Femur (tissue), 1 donor: Measurements from ENCODE around the gene TTC34.
A peak's percentile ranks its signal among the peaks of the same experiment; 100 is the strongest.
"Not testable (repeated sequence)": the region's sequence is repeated elsewhere in the genome, so short reads cannot be mapped to it uniquely, and the experiment has no call there.

Experiments
- DNase-seq: peaks from one replicate; pipeline ENCODE4 v3.0.0-alpha.2; 2017

The TTC34 gene

DNA sequence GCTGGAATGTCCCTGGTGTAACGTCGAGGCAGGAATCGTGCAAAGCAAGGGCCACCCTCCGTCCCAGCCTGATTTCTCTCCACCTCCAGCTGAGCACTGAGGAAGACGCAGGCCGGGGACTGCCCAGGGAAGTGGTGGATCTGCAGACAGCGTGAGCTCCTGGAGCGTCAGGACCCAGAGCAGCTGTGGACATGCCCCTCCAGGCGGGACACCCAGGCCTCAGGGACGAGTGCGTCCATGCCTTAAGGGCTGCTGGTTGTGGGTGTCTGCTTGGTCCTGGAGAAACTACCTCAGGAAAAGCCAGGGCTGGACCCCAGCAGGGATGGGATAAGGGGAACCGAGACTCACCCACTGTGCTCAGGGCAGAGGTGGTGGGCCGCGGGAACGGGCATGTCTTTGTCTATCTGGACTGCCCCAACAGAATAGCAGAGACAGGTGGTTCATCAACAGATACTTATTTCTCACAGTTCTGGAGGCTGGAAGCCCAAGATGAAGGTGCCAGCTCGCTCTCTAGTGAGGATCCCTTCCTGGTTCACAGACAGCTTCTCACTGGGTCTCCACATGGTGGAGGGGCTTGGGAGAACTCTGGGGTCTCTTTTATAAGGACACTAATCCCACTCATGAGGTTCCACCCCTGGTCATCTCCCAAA is 162.9 kb downstream of the TTC34 start:
- DNase-seq: no peak

DNA sequence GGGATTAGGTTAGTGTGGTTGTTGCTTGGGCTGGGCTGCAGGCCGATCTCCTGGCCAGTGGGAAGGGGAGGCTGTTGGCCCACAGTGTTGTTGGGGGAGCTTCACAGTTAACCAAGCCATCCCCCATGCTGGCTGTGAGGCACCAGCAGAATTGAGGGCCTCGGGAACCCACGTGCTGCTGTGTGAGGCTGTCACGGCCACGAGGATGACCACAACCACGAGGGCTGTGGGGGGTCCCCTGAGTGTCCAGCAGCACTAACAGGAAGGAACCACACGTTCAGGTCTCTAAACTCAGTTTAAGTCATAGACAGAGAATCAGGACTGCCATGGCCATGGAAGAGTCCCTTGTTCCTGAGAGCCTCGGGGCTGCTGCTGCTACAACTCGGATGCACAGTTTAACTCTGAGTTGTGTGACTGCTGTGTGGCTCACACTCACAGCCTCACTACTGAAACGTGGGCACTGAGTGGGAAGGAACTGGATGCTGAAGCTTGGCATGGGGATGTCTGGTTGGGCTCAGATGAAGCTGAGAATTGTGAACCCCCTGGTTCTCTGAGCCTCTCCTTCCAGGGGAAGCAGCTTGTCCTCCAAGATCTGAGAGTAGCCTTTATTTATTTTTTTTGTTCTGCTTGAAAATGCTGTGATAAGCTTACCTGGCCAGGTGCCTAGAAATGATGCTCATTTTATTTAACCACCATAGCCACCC is 163.9 kb downstream of the TTC34 start:
- DNase-seq: no peak

DNA sequence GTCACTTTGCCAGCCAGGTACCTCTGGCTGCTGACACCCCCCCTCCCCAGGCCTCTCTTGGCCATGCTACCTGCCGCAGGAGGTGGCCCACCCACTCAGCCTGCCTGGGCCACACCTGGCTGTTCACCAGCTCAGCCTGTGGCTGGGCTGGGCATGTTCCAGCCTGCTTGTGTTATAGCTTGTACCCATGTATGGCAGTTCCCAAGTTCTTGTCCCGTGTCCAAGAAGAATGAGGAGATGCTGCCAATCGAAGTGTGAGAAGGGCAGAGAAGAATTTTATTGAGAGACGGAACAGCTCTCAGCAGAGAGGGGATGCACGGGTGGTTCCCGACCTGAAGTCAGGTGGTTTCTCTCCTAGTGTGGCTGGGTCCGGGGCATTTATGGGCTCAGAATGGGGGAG is 164.8 kb downstream of the TTC34 start:
- DNase-seq: no peak

DNA sequence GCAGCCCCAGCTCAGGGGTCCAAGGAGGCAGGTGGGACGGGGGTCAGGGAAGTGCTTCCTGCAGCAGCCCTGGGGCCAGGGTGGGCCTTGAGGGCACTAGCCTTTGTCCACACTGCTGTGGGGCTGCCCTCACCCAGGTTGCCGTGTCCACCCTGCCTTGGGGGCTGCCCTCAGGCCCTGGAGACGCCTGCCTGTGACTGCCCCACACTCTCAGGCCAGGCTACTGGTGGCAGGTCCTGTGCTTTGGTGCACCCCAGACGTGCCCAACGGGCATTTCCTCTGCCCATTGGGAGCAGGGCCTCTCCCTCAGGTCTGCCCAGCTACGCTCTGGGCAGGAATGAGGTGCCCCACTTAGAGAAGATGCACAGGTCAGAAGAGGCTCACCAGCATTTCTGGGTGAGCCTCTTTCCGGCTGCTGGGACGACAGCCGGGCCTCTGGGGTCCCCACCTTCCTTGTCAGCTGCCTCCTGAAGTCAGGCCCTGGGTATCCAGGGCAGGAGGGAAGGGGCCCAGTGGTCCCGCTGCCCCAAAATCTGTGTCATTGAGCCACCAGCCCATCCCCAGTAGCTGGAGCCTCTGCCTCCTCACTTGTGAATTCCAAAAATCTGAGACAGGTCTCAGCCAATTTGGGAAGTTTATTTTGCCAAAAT is 166.0 kb downstream of the TTC34 start:
- no peak for DNase-seq

DNA sequence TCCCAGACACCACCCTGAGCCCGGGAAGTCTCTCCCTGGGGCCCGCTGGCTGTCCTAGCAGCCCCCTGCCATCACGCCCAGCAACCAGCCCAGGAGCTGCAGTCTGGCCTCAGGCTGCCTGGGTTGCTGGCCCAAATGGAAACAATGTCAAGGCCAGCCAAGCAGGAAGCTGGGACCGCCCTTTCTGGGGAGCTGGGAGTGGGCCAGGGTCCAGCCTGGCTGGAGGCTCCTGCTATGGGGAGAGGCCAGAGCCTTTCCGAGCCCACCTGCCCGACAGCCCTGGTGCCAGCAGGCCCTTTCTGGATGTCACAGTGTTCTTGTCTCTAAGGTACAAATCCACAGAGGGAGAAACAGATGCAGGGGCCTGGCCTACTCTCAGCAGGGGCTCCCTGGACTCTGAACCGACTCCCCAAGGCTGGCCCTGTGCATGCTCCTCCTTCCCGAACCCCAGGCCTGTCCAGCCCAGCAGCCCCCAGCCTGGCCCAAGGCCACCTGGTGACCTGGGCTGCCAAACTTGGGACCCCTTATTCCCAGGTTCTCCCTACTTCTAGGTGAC is 167.5 kb downstream of the TTC34 start:
- no peak for DNase-seq

DNA sequence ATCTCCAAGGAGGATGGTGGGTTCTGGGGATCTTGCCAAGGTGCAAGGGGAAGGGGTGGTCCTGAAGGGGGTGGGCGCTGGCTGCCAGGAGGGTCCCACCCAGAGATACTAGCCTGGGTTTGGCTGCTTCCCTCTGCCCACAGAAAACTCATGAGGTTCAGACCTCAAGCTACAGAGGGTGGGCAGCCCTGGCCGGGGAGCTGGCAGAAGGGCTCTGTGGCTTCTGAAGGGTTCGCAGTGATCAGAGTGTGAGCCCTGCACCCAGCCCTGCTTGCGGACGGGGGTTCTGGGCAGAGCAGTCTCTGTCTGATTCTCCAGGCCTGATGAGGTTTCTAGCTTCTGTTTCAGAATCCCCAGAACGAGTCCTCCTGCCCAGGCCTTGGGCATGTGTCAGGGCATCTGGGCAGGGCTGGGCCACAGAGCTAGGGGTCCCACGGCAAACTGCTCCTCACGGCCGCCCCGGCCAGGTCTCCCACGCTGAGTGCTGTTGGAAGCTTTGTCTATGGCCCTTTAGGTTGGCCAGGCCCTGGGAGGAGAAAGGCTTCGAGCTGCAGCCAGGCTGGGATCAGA is 168.0 kb downstream of the TTC34 start:
- DNase-seq: no peak

DNA sequence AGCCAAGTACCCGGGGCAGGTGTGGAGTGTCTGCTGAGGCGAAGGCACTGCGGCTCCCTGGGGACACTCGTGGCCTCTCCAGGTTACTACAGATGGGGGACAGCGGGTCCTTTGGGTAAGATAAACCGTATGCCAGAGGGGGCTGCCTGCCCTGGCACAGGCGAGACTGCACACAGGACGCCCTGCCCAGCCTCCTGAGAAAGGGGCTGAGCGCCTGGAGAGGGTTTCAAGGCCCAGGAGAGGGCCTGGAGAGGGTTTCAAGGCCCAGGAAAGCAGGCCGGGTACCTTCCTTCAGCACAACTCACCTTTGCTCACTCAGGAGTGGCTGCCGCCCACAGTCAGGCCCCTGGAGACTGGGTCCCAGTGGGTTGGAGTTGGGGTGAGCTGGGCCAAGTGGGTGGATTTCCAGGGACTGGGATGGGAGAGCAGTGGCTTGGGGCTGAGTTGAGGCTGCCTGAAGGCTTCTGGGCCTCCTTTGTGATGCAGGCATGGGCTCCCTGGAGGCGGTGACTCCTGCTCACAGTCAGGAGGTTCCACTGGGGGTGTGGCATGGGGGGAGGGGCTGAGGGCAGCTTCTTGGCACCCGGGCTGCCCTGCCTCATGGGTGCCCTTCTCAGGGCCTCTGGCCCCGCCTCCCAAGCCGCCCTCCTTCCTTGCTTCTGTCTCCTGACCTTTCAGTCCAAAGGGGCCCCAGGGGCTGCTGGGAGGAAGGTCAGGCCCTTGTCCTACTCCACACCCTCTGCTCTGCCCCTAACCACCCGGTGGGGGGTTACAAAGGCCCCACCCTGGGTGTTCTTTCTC is 168.7 kb downstream of the TTC34 start, which contains the start of gene MMEL1:
TSS of gene MMEL1 (minus strand) at position 456 of the 801 bp plus-strand sequence. CDS start 3,532 bp downstream, outside the sequence.
- DNase-seq: no peak

DNA sequence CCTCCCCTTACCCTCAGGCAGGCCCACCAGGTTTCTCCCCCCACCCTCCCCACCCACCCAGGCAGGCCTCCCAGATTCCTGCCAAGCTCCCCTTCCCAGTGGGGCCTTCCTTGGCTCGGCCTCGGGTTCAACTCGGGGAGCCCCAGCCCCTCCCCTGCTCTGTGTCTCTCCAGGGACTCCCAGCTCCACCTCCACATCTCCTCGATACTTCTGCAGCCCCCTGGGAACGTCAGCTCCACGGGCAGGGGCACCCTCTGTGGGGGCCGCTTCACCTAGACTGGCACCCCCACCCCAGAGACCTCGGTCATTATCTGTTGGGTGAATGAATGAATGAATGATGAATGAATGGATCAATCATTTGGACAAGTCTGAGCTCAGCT is 169.5 kb downstream of the TTC34 start:
- no peak for DNase-seq

DNA sequence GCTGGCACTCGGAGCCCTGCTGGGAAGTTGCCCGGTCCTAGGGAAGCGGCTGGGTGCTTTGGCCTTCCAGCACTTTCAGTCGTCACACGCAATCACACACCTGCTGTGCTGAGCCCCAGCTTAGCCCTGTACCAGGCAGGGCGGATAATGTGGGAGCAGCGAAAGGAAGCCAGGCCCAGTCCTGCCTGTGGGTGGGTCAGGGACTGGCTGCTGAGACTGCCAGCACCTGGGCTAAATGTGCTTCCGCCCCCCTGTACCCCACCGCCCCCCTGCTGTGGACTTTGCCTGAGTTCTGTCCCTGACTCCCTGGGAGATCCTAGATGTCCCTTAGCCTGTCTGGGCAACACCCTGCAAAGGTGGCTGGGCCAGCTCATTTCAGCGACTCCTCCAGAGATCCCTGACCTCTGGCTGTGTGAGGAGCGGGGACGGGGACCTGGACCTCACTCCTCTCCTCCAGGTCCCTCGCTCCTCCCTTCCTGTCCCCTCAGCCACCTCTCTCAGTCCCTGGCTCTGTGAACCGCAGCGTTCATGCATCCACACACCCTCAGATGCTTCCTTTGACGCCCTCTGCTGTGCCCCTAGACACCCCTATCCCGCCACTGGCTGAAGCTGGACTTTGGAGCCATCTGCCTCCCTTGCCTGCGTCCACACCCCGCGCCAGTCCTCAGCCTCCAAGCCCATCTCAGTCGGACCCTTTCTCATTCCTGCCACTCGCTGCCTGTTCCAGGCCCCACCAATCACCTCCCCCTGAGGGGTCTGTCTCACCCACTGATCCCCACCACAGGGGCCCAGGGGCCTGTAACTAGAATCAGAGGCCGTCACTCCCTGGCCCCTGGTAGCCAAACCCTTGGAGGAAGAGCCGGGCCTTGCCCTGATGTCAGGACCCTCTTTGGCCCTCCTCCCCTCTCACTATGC is 170.1 kb downstream of the TTC34 start:
- no peak for DNase-seq

DNA sequence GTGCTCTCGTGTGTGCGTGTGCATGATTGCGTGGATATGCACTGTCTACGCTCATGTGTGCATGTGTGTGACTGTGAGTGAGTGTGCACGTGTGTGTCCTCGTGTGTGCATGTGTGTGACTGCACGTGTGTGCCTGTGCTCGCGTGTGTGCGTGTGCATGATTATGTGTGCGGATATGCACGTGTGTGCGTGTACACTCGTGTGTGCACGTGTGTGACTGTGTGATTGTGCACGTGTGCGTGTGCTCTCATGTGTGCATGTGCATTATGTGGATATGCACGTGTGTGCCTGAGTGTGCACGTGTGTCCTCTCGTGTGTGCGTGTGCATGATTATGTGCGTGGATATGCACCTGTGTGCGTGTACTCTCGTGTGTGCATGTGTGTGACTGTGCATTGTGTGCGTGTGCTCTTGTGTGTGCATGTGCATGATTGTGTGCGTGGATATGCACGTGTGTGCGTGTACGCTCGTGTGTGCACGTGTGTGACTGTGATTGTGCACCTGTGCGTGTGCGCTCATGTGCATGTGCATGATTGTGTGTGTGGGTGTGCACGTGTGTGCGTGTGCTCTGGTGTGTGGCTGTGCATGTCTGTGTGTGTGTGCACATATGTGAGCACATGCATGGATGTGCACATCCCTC is 170.9 kb downstream of the TTC34 start:
- no peak for DNase-seq

DNA sequence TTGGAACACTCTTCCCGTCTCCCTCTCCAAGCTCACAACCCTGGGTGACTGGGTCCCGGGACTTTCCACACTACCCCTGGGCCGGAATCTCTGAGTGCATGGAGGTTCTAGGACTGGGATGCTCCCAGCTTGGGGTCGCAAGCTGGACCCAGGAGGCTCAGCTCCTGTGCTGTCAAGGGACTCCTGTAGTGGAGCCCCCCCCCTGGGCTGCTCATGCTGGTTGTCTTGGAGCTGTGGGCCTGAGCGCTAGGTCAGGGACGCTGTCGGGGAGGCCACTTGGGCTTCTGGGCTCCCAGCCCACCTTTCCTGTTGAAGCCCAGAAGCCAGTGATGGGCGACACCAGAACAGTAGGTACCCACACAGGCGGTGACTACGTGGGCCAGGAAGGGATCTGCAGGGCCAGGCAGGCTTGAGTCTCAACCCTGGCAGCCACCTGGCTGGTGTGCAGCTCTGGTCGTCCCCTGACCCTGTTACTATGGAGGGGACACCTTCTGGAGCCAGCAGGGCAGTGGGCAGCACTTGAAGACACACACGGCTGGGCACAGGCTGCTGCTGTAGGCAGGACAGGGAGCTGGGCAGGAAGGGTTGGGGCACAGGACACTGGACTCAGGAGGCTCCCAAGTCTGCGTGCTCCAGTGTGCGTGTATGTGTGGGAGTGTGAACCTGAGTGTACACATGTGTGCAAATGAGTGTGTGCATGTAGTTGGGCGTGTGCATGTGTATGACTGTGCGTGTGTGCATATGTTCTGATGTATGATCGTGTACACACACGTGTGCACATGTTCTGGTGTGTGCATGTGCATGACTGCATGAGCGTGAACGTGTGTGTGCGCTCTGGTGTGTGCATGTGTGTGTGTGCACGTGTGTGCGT is 171.6 kb downstream of the TTC34 start:
- DNase-seq: peak; percentile 14

DNA sequence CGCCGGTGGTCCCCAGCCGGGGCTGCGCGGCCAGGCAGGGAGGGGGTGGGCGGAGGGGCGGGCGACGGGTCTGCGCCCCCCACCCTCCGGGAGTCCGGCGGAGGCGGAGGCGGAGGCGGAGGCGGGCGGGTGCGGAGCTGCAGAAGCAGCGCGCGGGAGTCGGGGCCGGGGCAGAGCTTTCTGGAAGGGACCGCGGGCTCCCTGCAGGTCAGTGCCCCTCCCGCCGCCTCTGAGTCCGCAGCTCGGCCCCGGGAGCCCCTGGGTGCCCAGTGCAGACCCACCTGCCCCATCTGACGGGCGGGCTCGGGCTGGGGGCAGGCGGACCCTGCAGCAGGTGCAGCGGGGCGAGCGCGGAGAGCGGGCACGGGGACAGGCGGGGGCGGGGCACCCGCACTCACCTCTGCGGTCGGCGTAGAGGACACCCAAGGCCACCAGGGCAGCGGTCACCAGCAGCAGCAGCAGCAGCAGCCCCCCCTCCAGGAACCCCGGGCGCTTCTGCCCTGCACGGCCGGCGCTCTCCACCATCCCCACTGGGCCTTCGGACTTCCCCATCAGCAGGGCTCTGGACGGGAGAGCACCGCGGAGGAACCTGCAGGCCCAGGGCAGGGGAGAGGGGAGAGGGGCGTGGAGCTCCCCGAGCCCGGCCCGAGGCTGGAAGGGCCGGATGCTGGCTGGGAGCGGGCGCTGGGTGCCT is 172.4 kb downstream of the TTC34 start:
- peak; percentile 9 for DNase-seq

DNA sequence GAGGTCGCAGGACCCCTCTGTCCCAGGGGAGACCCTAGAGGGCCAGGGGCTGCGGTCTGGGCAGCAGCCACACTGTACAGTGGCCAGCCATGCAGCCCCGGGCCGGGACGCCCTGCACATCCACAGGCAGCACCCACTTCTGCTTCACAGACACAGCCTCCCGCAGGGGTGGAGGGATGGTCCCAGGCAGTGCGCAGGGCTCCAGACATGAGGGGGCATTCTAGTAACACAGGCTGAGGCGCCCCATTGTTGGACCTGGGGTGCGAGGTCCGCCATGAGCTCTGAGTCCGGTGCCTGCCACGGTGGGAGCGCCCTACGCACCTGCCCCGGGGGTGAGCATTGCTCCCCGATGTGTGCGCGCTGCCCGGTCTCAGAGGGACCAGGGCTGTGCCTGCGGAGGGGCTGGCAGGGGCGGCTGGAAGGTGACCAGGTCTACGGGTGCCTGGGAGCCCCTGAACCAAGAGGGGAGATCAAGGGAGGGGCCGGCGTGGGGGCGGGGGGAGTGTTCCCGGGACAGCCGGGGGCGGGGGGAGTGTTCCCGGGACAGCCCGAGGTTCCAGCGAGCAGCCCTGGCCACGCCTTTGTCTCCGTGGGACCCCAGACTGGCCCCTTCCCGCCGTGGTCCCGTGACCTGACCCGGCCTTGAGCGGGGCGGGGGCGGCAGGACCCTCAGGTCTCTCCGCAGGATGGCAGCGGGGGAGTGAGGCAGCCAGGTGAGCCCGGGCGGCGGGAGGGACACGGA is 173.1 kb downstream of the TTC34 start:
- DNase-seq: peak; percentile 9

DNA sequence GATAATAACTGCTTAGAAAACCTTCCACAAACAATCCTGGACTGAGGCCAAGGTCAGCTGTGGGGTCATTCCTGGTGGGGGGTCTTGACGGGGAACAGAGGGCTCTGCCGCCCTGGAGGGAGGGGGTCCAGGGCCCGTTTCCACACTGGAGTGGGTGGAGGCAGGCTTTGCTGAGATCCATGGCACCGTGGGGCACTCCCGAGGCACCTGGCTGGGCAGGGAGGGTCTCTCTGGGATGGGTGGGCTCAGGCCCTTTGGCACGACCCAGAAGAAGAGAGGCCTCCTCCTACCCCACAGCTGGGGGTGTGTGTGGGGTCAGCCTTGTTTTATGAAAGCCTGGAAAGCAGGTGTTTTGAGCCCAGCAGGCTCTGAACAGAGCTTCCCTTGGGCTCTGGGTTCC is 173.7 kb downstream of the TTC34 start:
- no peak for DNase-seq

DNA sequence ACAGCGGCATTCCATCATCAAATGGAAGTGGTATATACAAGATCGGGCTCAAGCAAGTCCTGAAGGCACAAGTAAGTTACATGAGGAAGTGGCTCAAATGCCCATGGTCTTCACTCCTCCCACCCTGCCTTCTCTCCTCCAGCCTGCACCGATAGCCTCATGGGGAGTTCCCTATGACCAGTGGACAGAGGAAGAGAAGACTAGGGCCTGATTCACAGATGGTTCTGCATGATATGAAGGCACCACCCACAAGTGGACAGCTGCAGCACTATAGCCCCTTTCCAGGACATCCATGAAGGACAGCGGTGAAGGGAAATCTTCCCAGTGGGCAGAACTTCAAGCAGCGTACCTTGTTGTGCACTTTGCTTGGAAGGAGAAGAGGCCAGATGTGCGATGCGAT is 175.7 kb downstream of the TTC34 start:
- not testable (repeated sequence) for DNase-seq

DNA sequence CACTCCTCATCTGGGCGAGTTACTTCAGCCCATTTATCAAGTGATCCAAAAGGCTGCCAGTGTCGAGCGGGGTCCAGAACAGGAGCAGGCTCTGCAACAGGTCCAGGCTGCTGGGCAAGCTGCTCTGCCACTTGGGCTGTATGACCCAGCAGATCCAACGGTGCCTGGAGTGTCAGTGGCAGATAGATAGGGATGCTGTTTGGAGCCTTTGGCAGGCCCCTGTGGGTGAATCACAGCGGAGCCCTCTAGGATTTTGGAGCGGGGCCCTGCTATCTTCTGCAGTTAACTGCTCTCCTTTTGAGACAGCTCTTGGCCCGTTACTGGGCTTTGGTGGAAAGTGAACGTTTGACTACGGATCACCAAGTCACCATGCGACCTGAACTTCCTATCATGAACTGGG is 176.2 kb downstream of the TTC34 start:
- no peak for DNase-seq

DNA sequence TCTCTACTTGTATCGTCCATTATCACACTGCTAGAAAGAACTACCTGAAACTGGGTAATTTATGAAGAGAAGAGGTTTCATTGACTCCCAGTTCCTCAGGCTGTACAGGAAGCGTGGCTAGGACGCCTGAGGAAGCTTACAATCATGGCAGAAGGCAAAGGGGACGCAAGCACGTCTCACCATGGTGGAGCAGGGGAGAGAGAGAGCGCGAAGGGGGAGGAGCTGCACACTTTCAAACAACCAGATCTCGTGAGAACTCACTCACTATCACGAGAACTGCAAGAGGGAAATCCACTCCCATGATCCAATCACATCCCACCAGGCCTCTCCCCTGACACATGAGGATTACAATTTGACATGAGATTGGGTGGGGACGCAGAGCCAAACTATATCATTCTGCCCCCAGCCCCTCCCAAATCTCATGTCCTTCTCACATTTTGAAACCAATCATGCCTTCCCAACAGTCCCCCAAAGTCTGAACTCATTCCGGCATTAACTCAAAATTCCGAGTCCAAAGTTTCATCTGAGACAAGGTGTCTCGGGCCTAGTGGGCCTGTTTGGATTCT is 176.7 kb downstream of the TTC34 start:
- no peak for DNase-seq
